ENCODE data around the gene TMPRSS4. TPM values are rescaled to one million over a fixed set of nuclear protein-coding genes. Genes with fewer than 3 reads are reported as not detected.

Gene TMPRSS4
- total RNA-seq, 5 donors from 2014 or later (not counting 1 experiment from before 2014, with no cell fraction given): 0.51 to 0.66 TPM; not detected in 3

GRCh38 chr11:118164885-118165284 is 88.0 kb downstream of the TMPRSS4 start:
- no peak overlapping the region for H3K27ac Mint-ChIP-seq
- CTCF ChIA-PET: no interaction called here
- POLR2A ChIA-PET: no interaction called here

GRCh38 chr11:118166641-118167040 is 89.8 kb downstream of the TMPRSS4 start:
- no peak overlapping the region for H3K27ac ChIP-seq (ENCODE audit: low read length)
- Mint-ChIP-seq H3K4me3 (no peak overlapping the region), H3K9me3 (no peaks in the 10 kb centered on the region), H3K27ac (no peak overlapping the region), H3K4me1 (peaks cover 0 to under 1% (median under 1%) of the 10 kb centered on the region in 3 donors), H3K27me3 (peaks cover 5 to 29% of the 10 kb centered on the region in 2 donors), H3K36me3 (no peaks in the 10 kb centered on the region)
- CTCF ChIA-PET: no interaction called here
- H3K4me3 ChIP-seq (ENCODE audit: control insufficient read depth in 1 of 2, extremely low read depth in 1 of 2, low read length in 1 of 2): no peak overlapping the region
- H3K27me3 ChIP-seq (replicated peaks in 1 of 2; ENCODE audit: control insufficient read depth in 2 of 2, extremely low read depth in 1 of 2, insufficient read depth in 2 of 2, low read length in 1 of 2): peaks cover 0 to 75% of the 10 kb centered on the region in 2 experiments
- POLR2A ChIA-PET: interaction anchor here in 1 of 2 donors (0.6 kb wide), 1 partner anchor 381 kb away, joined by 3 read pairs; no protein-coding TSS in a partner anchor
- H3K36me3 ChIP-seq (ENCODE audit: control insufficient read depth in 2 of 2, extremely low read depth in 1 of 2, insufficient read depth in 1 of 2, low read length in 1 of 2): no peaks in the 10 kb centered on the region
- peaks cover 0 to 5% of the 10 kb centered on the region in 2 experiments for H3K4me1 ChIP-seq (ENCODE audit: control insufficient read depth in 1 of 2, extremely low read depth in 1 of 2, insufficient read depth in 2 of 2, low read length in 2 of 2)
- ATAC-seq (replicated peaks in 1 of 4) (no peak), DNase-seq (no peak)
- 78% methylated on average over 12 of the region's 17 CpGs for WGBS (ENCODE audit: insufficient coverage)
- H3K9me3 ChIP-seq: no peaks in the 10 kb centered on the region

More at GRCh38 chr11:118164885-118165284, 88.0 kb downstream of the TMPRSS4 start:
- ATAC-seq (replicated peaks in 1 of 4) (no peak), DNase-seq (no peak)
- H3K27me3 ChIP-seq (replicated peaks in 1 of 2; ENCODE audit: control insufficient read depth in 2 of 2, extremely low read depth in 1 of 2, insufficient read depth in 2 of 2, low read length in 1 of 2): peaks cover 0 to 67% of the 10 kb centered on the region in 2 experiments
- no peaks in the 10 kb centered on the region for H3K9me3 Mint-ChIP-seq
- WGBS (ENCODE audit: insufficient coverage): no CpG with 5 or more reads among the region's 2 CpGs
- peaks cover 2 to 24% of the 10 kb centered on the region in 2 donors for H3K27me3 Mint-ChIP-seq
- no peaks in the 10 kb centered on the region for H3K4me1 Mint-ChIP-seq
- no peaks in the 10 kb centered on the region for H3K4me1 ChIP-seq (ENCODE audit: control insufficient read depth in 1 of 2, extremely low read depth in 1 of 2, insufficient read depth in 2 of 2, low read length in 2 of 2)
- no peaks in the 10 kb centered on the region for H3K36me3 ChIP-seq (ENCODE audit: control insufficient read depth in 2 of 2, extremely low read depth in 1 of 2, insufficient read depth in 1 of 2, low read length in 1 of 2)
- no peak overlapping the region for H3K4me3 ChIP-seq (ENCODE audit: control insufficient read depth in 1 of 2, extremely low read depth in 1 of 2, low read length in 1 of 2)
- no peak overlapping the region for H3K27ac ChIP-seq (ENCODE audit: low read length)
- no peaks in the 10 kb centered on the region for H3K36me3 Mint-ChIP-seq
- H3K4me3 Mint-ChIP-seq: no peak overlapping the region
- no peaks in the 10 kb centered on the region for H3K9me3 ChIP-seq

GRCh38 chr11:118167253-118167652 is 90.4 kb downstream of the TMPRSS4 start:
- peaks cover 0 to 72% of the 10 kb centered on the region in 2 experiments for H3K27me3 ChIP-seq (replicated peaks in 1 of 2; ENCODE audit: control insufficient read depth in 2 of 2, extremely low read depth in 1 of 2, insufficient read depth in 2 of 2, low read length in 1 of 2)
- no peak for ATAC-seq (replicated peaks in 1 of 4)
- no CpG with 5 or more reads among the region's 2 CpGs for WGBS (ENCODE audit: insufficient coverage)
- no peak overlapping the region for H3K4me3 ChIP-seq (ENCODE audit: control insufficient read depth in 1 of 2, extremely low read depth in 1 of 2, low read length in 1 of 2)
- POLR2A ChIA-PET: interaction anchor here in 1 of 2 donors (0.6 kb wide), 1 partner anchor 25 kb away, joined by 3 read pairs; no protein-coding TSS in a partner anchor
- CTCF ChIA-PET: interaction anchor here in 1 of 2 donors (0.6 to 0.7 kb wide), 2 partner anchors 21 to 431 kb away, joined by 3 to 4 read pairs; no protein-coding TSS in a partner anchor
- Mint-ChIP-seq H3K4me3 (no peak overlapping the region), H3K27me3 (peaks cover 5 to 29% of the 10 kb centered on the region in 2 donors), H3K27ac (no peak overlapping the region), H3K4me1 (peaks cover 0 to 2% (median 2%) of the 10 kb centered on the region in 3 donors), H3K36me3 (no peaks in the 10 kb centered on the region), H3K9me3 (no peaks in the 10 kb centered on the region)
- no peaks in the 10 kb centered on the region for H3K36me3 ChIP-seq (ENCODE audit: control insufficient read depth in 2 of 2, extremely low read depth in 1 of 2, insufficient read depth in 1 of 2, low read length in 1 of 2)
- peaks cover 0 to 9% of the 10 kb centered on the region in 2 experiments for H3K4me1 ChIP-seq (ENCODE audit: control insufficient read depth in 1 of 2, extremely low read depth in 1 of 2, insufficient read depth in 2 of 2, low read length in 2 of 2)
- no peak overlapping the region for H3K27ac ChIP-seq (ENCODE audit: low read length)
- no peaks in the 10 kb centered on the region for H3K9me3 ChIP-seq
- DNase-seq: no peak

GRCh38 chr11:118167906-118168305 is 91.0 kb downstream of the TMPRSS4 start:
- Mint-ChIP-seq H3K4me3 (no peak overlapping the region), H3K36me3 (no peaks in the 10 kb centered on the region), H3K27ac (no peak overlapping the region), H3K9me3 (no peaks in the 10 kb centered on the region), H3K27me3 (peaks cover 5 to 26% of the 10 kb centered on the region in 2 donors), H3K4me1 (peaks cover 0 to 2% (median 2%) of the 10 kb centered on the region in 3 donors)
- H3K9me3 ChIP-seq: no peaks in the 10 kb centered on the region
- WGBS (ENCODE audit: insufficient coverage): 72% methylated on average over 6 of the region's 12 CpGs
- CTCF ChIA-PET: interaction anchor here in 1 of 2 donors (0.6 to 0.7 kb wide), 2 partner anchors 21 to 431 kb away, joined by 3 to 4 read pairs; no protein-coding TSS in a partner anchor
- H3K27me3 ChIP-seq (replicated peaks in 1 of 2; ENCODE audit: control insufficient read depth in 2 of 2, extremely low read depth in 1 of 2, insufficient read depth in 2 of 2, low read length in 1 of 2): peaks cover 0 to 68% of the 10 kb centered on the region in 2 experiments
- no peak overlapping the region for H3K27ac ChIP-seq (ENCODE audit: low read length)
- DNase-seq (no peak), ATAC-seq (replicated peaks in 1 of 4) (no peak)
- H3K36me3 ChIP-seq (ENCODE audit: control insufficient read depth in 2 of 2, extremely low read depth in 1 of 2, insufficient read depth in 1 of 2, low read length in 1 of 2): no peaks in the 10 kb centered on the region
- H3K4me3 ChIP-seq (ENCODE audit: control insufficient read depth in 1 of 2, extremely low read depth in 1 of 2, low read length in 1 of 2): no peak overlapping the region
- POLR2A ChIA-PET: no interaction called here
- H3K4me1 ChIP-seq (ENCODE audit: control insufficient read depth in 1 of 2, extremely low read depth in 1 of 2, insufficient read depth in 2 of 2, low read length in 2 of 2): peaks cover 0 to 9% of the 10 kb centered on the region in 2 experiments

- ChIA-PET POLR2A (no interaction called here), CTCF (no interaction called here)
- H3K4me1 ChIP-seq (ENCODE audit: control insufficient read depth in 1 of 2, extremely low read depth in 1 of 2, insufficient read depth in 2 of 2, low read length in 2 of 2): peaks cover 0 to 9% of the 10 kb centered on the region in 2 experiments
- H3K36me3 ChIP-seq (ENCODE audit: control insufficient read depth in 2 of 2, extremely low read depth in 1 of 2, insufficient read depth in 1 of 2, low read length in 1 of 2): no peaks in the 10 kb centered on the region
- no peak for ATAC-seq (replicated peaks in 1 of 4)
- H3K27ac ChIP-seq (ENCODE audit: low read length): no peak overlapping the region
- Mint-ChIP-seq H3K4me1 (peaks cover 0 to 2% (median 2%) of the 10 kb centered on the region in 3 donors), H3K36me3 (no peaks in the 10 kb centered on the region), H3K9me3 (no peaks in the 10 kb centered on the region), H3K27ac (no peak overlapping the region), H3K4me3 (no peak overlapping the region), H3K27me3 (peaks cover 5 to 26% of the 10 kb centered on the region in 2 donors)
- no peak overlapping the region for H3K4me3 ChIP-seq (ENCODE audit: control insufficient read depth in 1 of 2, extremely low read depth in 1 of 2, low read length in 1 of 2)
- no peaks in the 10 kb centered on the region for H3K9me3 ChIP-seq
- WGBS (ENCODE audit: insufficient coverage): 88% methylated on average over 8 of the region's 8 CpGs
- H3K27me3 ChIP-seq (replicated peaks in 1 of 2; ENCODE audit: control insufficient read depth in 2 of 2, extremely low read depth in 1 of 2, insufficient read depth in 2 of 2, low read length in 1 of 2): peaks cover 0 to 69% of the 10 kb centered on the region in 2 experiments
- no peak for DNase-seq
Measured at GRCh38 chr11:118168316-118168715, 91.4 kb downstream of the TMPRSS4 start.

- H3K27me3 ChIP-seq (replicated peaks in 1 of 2; ENCODE audit: control insufficient read depth in 2 of 2, extremely low read depth in 1 of 2, insufficient read depth in 2 of 2, low read length in 1 of 2): peaks cover 0 to 71% of the 10 kb centered on the region in 2 experiments
- H3K4me1 ChIP-seq (ENCODE audit: control insufficient read depth in 1 of 2, extremely low read depth in 1 of 2, insufficient read depth in 2 of 2, low read length in 2 of 2): peaks cover 0 to 9% of the 10 kb centered on the region in 2 experiments
- H3K9me3 ChIP-seq: no peaks in the 10 kb centered on the region
- DNase-seq: no peak
- Mint-ChIP-seq H3K27me3 (peaks cover 5 to 23% of the 10 kb centered on the region in 2 donors), H3K36me3 (no peaks in the 10 kb centered on the region), H3K4me1 (peaks cover 0 to 2% (median 2%) of the 10 kb centered on the region in 3 donors), H3K27ac (no peak overlapping the region), H3K9me3 (no peaks in the 10 kb centered on the region), H3K4me3 (no peak overlapping the region)
- ChIA-PET POLR2A (no interaction called here), CTCF (no interaction called here)
- H3K36me3 ChIP-seq (ENCODE audit: control insufficient read depth in 2 of 2, extremely low read depth in 1 of 2, insufficient read depth in 1 of 2, low read length in 1 of 2): no peaks in the 10 kb centered on the region
- no peak for ATAC-seq (replicated peaks in 1 of 4)
- H3K4me3 ChIP-seq (ENCODE audit: control insufficient read depth in 1 of 2, extremely low read depth in 1 of 2, low read length in 1 of 2): no peak overlapping the region
- H3K27ac ChIP-seq (ENCODE audit: low read length): no peak overlapping the region
- whole genome bisulfite sequencing (ENCODE audit: insufficient coverage): no CpG with 5 or more reads among the region's 3 CpGs
Measured at GRCh38 chr11:118168751-118169150, 91.9 kb downstream of the TMPRSS4 start.
